ENCODE data around the gene PCNX1. TPM values are rescaled to one million over a fixed set of nuclear protein-coding genes. Genes with fewer than 3 reads are reported as not detected.
"Not testable (repeated sequence)": the region's sequence is repeated elsewhere in the genome, so short reads cannot be mapped to it uniquely, and the experiment has no call there.

PCNX1 gene
- polyA plus RNA-seq (2011; rRNA removed) (33.2 and 47.8 TPM in 2 replicates), polyA minus RNA-seq (2011; rRNA and poly(A)+ RNA removed) (110 and 125 TPM in 2 replicates)

DNA sequence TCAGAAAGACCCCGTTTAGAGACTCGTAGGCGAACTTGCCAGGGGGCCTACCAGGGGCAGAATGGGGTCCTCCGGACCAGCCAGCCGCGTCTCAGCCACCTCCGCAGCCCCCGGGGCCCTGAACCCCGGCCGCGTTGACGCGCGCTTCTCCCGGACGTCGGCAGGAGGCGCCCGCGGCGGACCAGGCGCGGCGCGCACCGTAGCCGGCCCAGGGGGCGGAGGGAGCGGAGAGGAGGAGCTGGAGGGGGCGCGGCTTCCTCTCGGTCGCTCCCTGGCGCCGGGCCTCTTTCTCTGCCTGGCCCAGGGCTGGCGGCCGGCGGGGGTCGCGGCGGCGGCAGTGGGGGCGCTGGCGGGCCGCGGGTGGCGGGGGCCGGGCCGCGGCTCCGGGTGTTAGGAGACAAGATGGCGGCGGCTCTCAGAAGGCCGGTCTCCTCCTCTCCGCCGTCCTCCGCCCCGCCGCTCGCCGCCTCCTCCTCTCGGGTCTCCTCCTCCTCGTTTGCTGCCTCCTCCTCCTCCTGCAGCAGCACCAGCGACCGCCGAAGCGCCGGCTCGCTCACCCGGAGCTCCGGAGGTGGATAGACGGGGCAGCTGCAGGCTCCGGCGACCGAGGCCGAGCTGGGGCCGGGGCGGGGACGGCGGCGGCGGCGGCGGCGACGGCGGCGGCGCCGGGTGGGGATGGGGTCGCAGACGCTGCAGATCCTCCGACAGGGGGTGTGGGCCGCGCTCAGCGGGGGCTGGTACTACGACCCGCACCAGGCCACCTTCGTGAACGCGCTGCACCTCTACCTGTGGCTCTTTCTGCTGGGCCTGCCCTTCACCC, at the start of gene PCNX1:
Gene PCNX1 (plus strand): TSS at position 284 of the 820 bp plus-strand sequence. CDS start 392 bp downstream, at position 676.
- POLR2A ChIA-PET = interaction anchor here (1.3 kb wide), 1 partner anchor 27 kb away, joined by 3 read pairs; no protein-coding TSS in a partner anchor

DNA sequence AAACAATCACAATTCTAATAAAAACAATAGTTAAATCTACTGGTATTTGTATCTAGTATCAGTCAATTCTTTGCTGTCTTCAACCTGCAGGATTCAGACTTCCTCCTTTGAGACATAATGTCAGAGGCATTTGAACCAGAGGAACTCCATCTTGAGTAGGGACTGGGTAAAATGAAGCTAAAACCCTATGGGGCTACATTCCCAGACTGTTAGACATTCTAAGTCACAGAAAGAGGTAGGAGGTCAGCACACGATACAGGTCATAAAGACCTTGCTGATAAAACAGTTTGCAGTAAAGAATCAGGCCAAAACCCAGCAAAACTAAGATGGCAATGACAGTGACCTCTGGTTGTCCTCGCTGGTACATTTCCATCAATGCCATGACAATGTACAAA, 49.8 kb upstream of the PCNX1 start:
- Histone ChIP-seq H3K4me3 (ENCODE audit: low read depth, low read length) (no peak overlapping the region), H3K27me3 (ENCODE audit: control insufficient read depth, insufficient read depth, low read length) (no peaks in the 10 kb centered on the region), H3K36me3 (ENCODE audit: control insufficient read depth, insufficient read depth, low read length) (no peaks in the 10 kb centered on the region)
- ChIA-PET POLR2A (no interaction called here), CTCF (no interaction called here)
- TF ChIP-seq, protein P1, sequence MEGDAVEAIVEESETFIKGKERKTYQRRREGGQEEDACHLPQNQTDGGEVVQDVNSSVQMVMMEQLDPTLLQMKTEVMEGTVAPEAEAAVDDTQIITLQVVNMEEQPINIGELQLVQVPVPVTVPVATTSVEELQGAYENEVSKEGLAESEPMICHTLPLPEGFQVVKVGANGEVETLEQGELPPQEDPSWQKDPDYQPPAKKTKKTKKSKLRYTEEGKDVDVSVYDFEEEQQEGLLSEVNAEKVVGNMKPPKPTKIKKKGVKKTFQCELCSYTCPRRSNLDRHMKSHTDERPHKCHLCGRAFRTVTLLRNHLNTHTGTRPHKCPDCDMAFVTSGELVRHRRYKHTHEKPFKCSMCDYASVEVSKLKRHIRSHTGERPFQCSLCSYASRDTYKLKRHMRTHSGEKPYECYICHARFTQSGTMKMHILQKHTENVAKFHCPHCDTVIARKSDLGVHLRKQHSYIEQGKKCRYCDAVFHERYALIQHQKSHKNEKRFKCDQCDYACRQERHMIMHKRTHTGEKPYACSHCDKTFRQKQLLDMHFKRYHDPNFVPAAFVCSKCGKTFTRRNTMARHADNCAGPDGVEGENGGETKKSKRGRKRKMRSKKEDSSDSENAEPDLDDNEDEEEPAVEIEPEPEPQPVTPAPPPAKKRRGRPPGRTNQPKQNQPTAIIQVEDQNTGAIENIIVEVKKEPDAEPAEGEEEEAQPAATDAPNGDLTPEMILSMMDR (IDR thresholded peaks at IDR 0.05; ENCODE audit: insufficient read depth, low read depth, low read length) = no peak
- DNase-seq (ENCODE audit: low read depth) = no peak

More for the DNA sequence above, at the start of gene PCNX1:
- TF ChIP-seq, protein P1 (IDR thresholded peaks at IDR 0.05; ENCODE audit: insufficient read depth, low read depth, low read length) = peak; percentile 57
- Histone ChIP-seq H3K36me3 (ENCODE audit: control insufficient read depth, insufficient read depth, low read length) (no peaks in the 10 kb centered on the region), H3K4me3 (ENCODE audit: low read depth, low read length) (peak within 1 kb of the TSS; percentile 91), H3K27me3 (ENCODE audit: control insufficient read depth, insufficient read depth, low read length) (no peaks in the 10 kb centered on the region)
- no peak for DNase-seq (ENCODE audit: low read depth)
- CTCF ChIA-PET = interaction anchor here (0.6 to 4.2 kb wide), 24 partner anchors 10 to 846 kb away, joined by 3 to 37 read pairs (median 4); no protein-coding TSS in a partner anchor

DNA sequence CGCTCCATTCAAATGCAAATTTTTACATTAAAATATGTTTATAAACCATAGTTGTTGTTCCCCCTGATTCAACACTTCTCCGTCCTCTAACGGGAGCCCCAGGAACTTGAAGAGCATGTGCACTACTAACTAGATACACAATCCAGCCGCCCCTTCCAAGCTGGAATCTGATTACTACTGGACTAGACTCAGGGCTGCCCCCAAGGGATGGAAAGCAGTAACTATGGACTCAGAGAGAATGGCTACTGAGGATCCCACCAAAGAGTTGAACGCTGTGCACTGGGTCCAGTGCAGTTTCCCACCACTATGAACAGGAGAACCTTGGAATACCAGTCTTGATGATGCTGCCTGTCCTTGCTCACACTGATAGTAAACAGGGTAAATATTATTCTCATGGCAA, 48.6 kb upstream of the PCNX1 start:
- POLR2A ChIA-PET = no interaction called here
- CTCF ChIA-PET = no interaction called here
- TF ChIP-seq, protein P1 (IDR thresholded peaks at IDR 0.05; ENCODE audit: insufficient read depth, low read depth, low read length) = no peak

DNA sequence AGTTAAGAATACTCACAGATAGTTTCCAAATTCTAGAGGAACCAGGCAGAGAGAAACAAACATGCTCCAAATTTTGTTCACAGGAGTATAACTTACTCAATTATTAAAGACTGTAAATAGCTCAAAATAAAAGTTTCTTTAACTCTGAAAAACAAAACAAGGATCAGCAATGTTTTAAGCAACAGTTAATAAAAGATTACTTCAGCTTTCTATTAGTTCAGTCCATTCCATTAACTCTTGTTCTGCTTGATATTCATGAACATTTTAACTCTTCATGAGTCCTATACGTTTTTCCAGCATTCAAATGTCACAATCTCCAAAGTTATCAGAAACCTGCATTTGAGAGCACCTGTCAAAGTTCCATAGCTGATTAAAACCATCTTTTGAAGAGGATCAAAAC, 40.3 kb upstream of the PCNX1 start:
- H3K36me3 ChIP-seq (ENCODE audit: control insufficient read depth, insufficient read depth, low read length); CTCF ChIA-PET; POLR2A ChIA-PET; H3K4me3 ChIP-seq (ENCODE audit: low read depth, low read length); H3K27me3 ChIP-seq (ENCODE audit: control insufficient read depth, insufficient read depth, low read length); DNase-seq (ENCODE audit: low read depth): not testable (repeated sequence)

More for the DNA sequence above, 48.6 kb upstream of the PCNX1 start:
- Histone ChIP-seq H3K4me3 (ENCODE audit: low read depth, low read length) (no peak overlapping the region), H3K27me3 (ENCODE audit: control insufficient read depth, insufficient read depth, low read length) (no peaks in the 10 kb centered on the region), H3K36me3 (ENCODE audit: control insufficient read depth, insufficient read depth, low read length) (no peaks in the 10 kb centered on the region)
- DNase-seq (ENCODE audit: low read depth) = no peak

DNA sequence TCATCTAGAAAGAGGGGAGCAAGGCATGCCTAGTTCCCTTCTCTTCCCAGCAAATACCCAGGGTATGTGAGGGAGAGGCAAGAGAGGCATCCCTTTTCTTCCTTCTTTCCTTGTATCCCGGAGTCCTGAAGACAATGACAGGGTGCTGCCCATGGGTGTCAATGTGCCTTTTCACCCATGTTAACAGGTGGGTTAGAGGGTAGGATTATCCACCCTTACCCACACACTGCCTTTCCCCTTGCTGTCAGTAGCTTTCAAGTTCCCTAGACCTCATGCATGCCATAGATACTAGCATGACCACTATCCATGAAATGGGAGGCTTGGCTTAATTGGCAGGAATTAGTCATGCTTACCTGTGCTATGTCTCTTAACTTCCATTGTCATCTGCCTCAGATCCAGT, 36.3 kb upstream of the PCNX1 start:
- TF ChIP-seq, protein P1 (IDR thresholded peaks at IDR 0.05; ENCODE audit: insufficient read depth, low read depth, low read length) = no peak
- Histone ChIP-seq H3K36me3 (ENCODE audit: control insufficient read depth, insufficient read depth, low read length) (no peaks in the 10 kb centered on the region), H3K27me3 (ENCODE audit: control insufficient read depth, insufficient read depth, low read length) (no peaks in the 10 kb centered on the region), H3K4me3 (ENCODE audit: low read depth, low read length) (no peak overlapping the region)
- CTCF ChIA-PET = interaction anchor here (0.8 to 1.4 kb wide), 3 partner anchors 27 to 37 kb away, joined by 3 read pairs; partner anchors contain the start of gene PCNX1
- DNase-seq (ENCODE audit: low read depth) = no peak
- POLR2A ChIA-PET = no interaction called here
